ENCODE data around the gene ARHGAP40. TPM values are rescaled to one million over a fixed set of nuclear protein-coding genes. Genes with fewer than 3 reads are reported as not detected.

ARHGAP40 gene
- total RNA-seq, 2 experiments from 2014 or later: not detected

GRCh38 chr20:38669688-38670087 lies 68.1 kb downstream of the ARHGAP40 start:
- H3K9me3 ChIP-seq (ENCODE audit: control insufficient read depth in 1 of 2, insufficient read depth in 1 of 2, low read length in 2 of 2): peaks cover 2 to 3% of the 10 kb centered on the region in 2 experiments
- TF ChIP-seq CTCF (IDR thresholded peaks at IDR 0.05): no peak
- Mint-ChIP-seq H3K27me3 (peaks cover 77% of the 10 kb centered on the region), H3K4me3 (no peak overlapping the region), H3K27ac (no peak overlapping the region), H3K9me3 (no peaks in the 10 kb centered on the region), H3K36me3 (ENCODE audit: low read depth) (no peaks in the 10 kb centered on the region), H3K4me1 (ENCODE audit: low read depth) (peaks cover 8% of the 10 kb centered on the region)
- no peak overlapping the region for H3K27ac ChIP-seq (ENCODE audit: low read depth in 1 of 2, low read length in 2 of 2)
- H3K27me3 ChIP-seq (ENCODE audit: control insufficient read depth in 1 of 2, insufficient read depth in 2 of 2, low read length in 2 of 2): peaks cover 44 to 74% of the 10 kb centered on the region in 2 experiments
- POLR2A ChIA-PET: no interaction called here
- no peaks in the 10 kb centered on the region for H3K36me3 ChIP-seq (ENCODE audit: insufficient read depth, low read length)
- intact Hi-C loops (cut with DNase I, micrococcal nuclease): no loop called here
- no peak for ATAC-seq (ENCODE audit: poor library complexity)
- DNase-seq: no peak
- H3K4me1 ChIP-seq (ENCODE audit: insufficient read depth, low read length): peaks cover 14% of the 10 kb centered on the region
- CTCF ChIA-PET: no interaction called here
- H3K4me3 ChIP-seq (ENCODE audit: low read length): no peak overlapping the region

DNA sequence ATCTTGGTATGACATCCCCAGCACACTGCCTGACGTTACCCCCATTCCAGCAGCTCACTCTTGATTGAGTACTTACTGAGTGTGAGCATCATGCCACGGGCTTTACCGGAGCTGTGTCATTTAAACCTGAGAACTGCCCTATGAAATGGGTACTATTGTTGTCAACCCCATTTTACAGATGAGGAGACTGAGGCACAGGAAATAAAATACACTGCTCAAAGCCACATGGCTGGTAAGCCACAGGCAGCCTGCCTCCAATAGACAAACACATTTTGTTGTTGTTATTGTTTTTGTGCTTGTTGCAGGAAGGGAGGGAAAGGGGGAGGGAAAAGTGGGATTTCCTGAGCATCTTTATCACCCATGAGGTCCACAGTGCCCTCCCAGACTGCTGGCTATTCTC lies 69.2 kb downstream of the ARHGAP40 start:
- Histone ChIP-seq H3K27ac (ENCODE audit: low read depth in 1 of 2, low read length in 2 of 2) (no peak overlapping the region), H3K9me3 (ENCODE audit: control insufficient read depth in 1 of 2, insufficient read depth in 1 of 2, low read length in 2 of 2) (peaks cover 0 to 3% of the 10 kb centered on the region in 2 experiments), H3K4me3 (ENCODE audit: low read length) (no peak overlapping the region), H3K4me1 (ENCODE audit: insufficient read depth, low read length) (peaks cover 14% of the 10 kb centered on the region), H3K27me3 (ENCODE audit: control insufficient read depth in 1 of 2, insufficient read depth in 2 of 2, low read length in 2 of 2) (peaks cover 42 to 67% of the 10 kb centered on the region in 2 experiments), H3K36me3 (ENCODE audit: insufficient read depth, low read length) (no peaks in the 10 kb centered on the region)
- ChIA-PET POLR2A (no interaction called here), CTCF (no interaction called here)
- intact Hi-C loops (cut with DNase I, micrococcal nuclease): no loop called here
- no peak for TF ChIP-seq CTCF (IDR thresholded peaks at IDR 0.05)
- peaks cover 8% of the 10 kb centered on the region for H3K4me1 Mint-ChIP-seq (ENCODE audit: low read depth)
- ATAC-seq (ENCODE audit: poor library complexity) (no peak), DNase-seq (no peak)
- peaks cover 78% of the 10 kb centered on the region for H3K27me3 Mint-ChIP-seq
- no peak overlapping the region for H3K4me3 Mint-ChIP-seq
- H3K9me3 Mint-ChIP-seq: no peaks in the 10 kb centered on the region
- no peak overlapping the region for H3K27ac Mint-ChIP-seq
- H3K36me3 Mint-ChIP-seq (ENCODE audit: low read depth): no peaks in the 10 kb centered on the region

DNA sequence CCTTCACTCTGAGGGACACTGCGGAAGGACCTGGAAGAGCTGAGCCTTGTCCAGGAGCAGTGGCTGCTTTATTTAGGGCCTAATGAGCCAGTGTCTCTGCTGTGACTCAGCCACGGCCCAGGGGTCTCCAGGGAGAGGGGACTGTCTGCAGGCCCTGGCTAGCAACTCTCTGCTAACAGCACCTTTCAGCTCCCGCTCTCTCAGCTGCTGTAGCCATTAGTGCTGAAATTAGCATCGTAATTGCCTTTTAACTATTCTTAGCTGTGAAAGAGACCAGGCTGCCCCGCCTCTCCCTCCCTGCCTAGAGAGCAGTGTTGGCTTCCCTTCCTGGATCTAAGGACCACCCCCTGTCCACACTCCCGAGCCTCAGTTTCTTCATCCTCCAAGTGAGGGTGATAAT lies 69.6 kb downstream of the ARHGAP40 start:
- Mint-ChIP-seq H3K4me3 (no peak overlapping the region), H3K27me3 (peaks cover 74% of the 10 kb centered on the region), H3K36me3 (ENCODE audit: low read depth) (no peaks in the 10 kb centered on the region)

More for the DNA sequence above, 69.6 kb downstream of the ARHGAP40 start:
- ATAC-seq (ENCODE audit: poor library complexity) (no peak), DNase-seq (no peak)
- peaks cover 42 to 64% of the 10 kb centered on the region in 2 experiments for H3K27me3 ChIP-seq (ENCODE audit: control insufficient read depth in 1 of 2, insufficient read depth in 2 of 2, low read length in 2 of 2)
- peaks cover 14% of the 10 kb centered on the region for H3K4me1 ChIP-seq (ENCODE audit: insufficient read depth, low read length)
- H3K27ac ChIP-seq (ENCODE audit: low read depth in 1 of 2, low read length in 2 of 2): no peak overlapping the region
- Mint-ChIP-seq H3K4me1 (ENCODE audit: low read depth) (peaks cover 8% of the 10 kb centered on the region), H3K27ac (no peak overlapping the region), H3K9me3 (no peaks in the 10 kb centered on the region)
- no peak for TF ChIP-seq CTCF (IDR thresholded peaks at IDR 0.05)
- CTCF ChIA-PET: interaction anchor here (0.9 kb wide), 1 partner anchor 38 kb away, joined by 3 read pairs; no protein-coding TSS in a partner anchor
- H3K9me3 ChIP-seq (ENCODE audit: control insufficient read depth in 1 of 2, insufficient read depth in 1 of 2, low read length in 2 of 2): peaks cover 0 to 3% of the 10 kb centered on the region in 2 experiments
- intact Hi-C loops (cut with DNase I, micrococcal nuclease): no loop called here
- H3K4me3 ChIP-seq (ENCODE audit: low read length): no peak overlapping the region
- POLR2A ChIA-PET: no interaction called here
- H3K36me3 ChIP-seq (ENCODE audit: insufficient read depth, low read length): no peaks in the 10 kb centered on the region

Measured in CD4-positive, alpha-beta T cell (primary cell).